Colonic mucosa (tissue), 4 donors: ENCODE results near the gene ZNF827. TPM values are rescaled to one million over a fixed set of nuclear protein-coding genes. Genes with fewer than 3 reads are reported as not detected.

Experiments
- DNase-seq: peaks from one replicate; pipeline ENCODE4 v3.0.0-alpha.2; 2020
- H3K27ac ChIP-seq: fragments of 200-600 bp; one replicate; pipeline ENCODE4 v1.8.0; 2021
- H3K27me3 ChIP-seq: fragments of 200-600 bp; one replicate; pipeline ENCODE4 v1.8.0; 2021
- H3K36me3 ChIP-seq: fragments of 200-600 bp; one replicate; pipeline ENCODE4 v1.8.0; 2021
- H3K4me1 ChIP-seq: fragments of 200-600 bp; one replicate; pipeline ENCODE4 v1.8.0; 2021; ENCODE audit warnings: mild to moderate bottlenecking
- H3K4me3 ChIP-seq: fragments of 200-600 bp; one replicate; pipeline ENCODE4 v1.8.0; 2021
- H3K9ac ChIP-seq, 2 donors: one replicate each; pipeline ENCODE4 v1.7.0; 2013; ENCODE audit warnings: control low read depth in 2 of 2, low read depth in 2 of 2, low read length in 2 of 2
- H3K9me3 ChIP-seq: fragments of 200-600 bp; one replicate; pipeline ENCODE4 v1.8.0; 2021
- intact Hi-C: fragments of 100-400 bp; cut with DNase I; formaldehyde crosslinking; loops from one replicate; pipeline ENCODE4 v1.14.1; 2022
- total RNA-seq, 2 donors: library from RNA; stranded (reverse); fragmentation: NEBNext Ultra II Directional in 1 of 2; extraction: Animal tissue kit (Norgen Biotek cat#: 25700) in 1 of 2; gene quantifications; one replicate each; pipeline ENCODE4 v1.2.1, GENCODE V29; 2021
- TF ChIP-seq, protein P1 (sequence below): fragments of 200-600 bp; IDR thresholded peaks from one replicate; pipeline ENCODE4 v1.8.0; 2022; ENCODE audit warnings: antibody characterized with exemption, mild to moderate bottlenecking
- donor health status: healthy.
- donor health status: DM: no; HTN: no; CAD: no.
- donor health status: DM: no; HTN: no; CAD: no.

ZNF827 gene
- total RNA-seq, 2 donors from 2014 or later = 17.9 to 19.7 TPM

DNA sequence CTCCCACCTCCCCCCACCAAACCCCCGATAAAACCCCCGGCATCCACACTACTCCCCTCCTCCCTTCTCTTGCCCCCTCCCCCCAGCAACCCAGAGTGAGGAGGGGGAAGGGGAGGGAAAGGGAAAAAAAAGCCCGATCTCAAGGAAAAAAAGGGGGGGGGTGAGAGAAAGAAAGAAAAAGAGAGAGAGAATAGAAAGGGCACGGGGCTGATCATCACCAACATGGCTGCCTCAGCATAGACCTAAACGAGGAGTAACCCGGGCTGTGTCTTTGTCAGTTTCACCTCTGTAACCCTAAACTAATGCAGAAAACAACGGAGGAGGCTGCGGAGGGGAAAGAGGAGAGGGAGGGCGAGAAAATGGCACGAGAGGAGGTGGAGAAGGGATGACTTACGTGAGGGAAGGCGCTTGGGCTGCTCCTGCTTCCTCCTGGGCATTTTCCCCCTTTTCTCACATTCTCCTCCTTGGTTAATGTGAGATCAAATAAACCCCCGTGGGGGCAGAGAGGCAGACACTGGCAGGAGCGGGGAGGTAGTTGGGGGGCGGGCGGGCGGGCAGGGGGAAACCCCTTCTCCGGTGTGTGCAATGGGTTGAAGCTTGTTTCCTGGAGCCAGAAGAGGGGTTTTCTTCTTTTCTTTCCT is 532 bp downstream of the ZNF827 start:
- H3K27ac ChIP-seq = peak overlapping the region; percentile 97

DNA sequence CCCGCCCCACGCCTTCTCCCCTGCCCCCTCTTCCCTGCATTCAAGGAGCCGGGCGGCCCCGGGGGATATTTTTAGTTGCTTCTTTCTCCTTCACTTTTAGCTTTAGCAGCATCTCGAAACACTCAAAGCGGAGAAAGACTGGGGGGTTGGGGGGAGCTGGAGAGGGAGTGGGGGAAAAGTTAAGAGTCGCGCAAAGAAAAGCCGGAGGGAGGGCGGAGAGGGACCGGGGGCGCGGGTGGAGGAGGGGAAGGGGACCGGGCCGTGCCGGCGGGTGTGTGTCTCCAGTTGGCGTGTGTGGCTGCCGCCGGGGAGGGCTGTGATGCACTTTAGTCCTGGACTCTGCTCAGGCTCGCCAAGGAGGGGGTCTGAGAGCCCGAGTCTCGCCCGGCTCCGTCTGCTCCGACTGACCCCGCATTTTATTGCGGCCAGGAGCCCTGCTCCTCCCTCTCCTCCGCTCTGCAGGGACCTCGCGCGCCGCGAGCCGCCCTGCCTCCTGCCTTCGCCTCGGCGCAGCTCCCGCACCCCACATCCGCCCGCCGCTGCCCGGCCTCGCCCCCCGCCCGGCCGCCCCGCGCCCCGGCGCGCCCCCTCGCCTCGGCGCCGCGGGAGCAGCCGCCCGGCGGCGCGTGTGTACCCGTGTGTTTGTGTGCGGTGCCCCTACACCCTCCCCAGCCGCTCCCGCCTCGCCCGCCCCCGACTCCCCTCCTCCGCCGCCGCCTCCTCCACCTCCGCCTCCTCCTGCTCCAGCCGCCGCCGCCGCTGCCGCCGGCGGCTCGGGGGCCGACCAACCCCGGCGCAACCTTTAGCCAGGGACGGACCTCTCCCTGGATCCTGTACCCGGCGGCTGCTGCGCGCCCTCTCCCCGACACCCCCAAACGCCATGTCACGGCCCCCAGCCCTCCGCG is 1.4 kb downstream of the ZNF827 start:
- H3K36me3 ChIP-seq = no peaks in the 10 kb centered on the region
- H3K4me1 ChIP-seq = no peaks in the 10 kb centered on the region
- peak overlapping the region; percentile 97 for H3K27ac ChIP-seq
- no peaks in the 10 kb centered on the region for H3K9me3 ChIP-seq
- H3K4me3 ChIP-seq = peak overlapping the region; percentile 60
- H3K9ac ChIP-seq = peak overlapping the region; percentile 95 to 97
- peak; percentile 79 for DNase-seq
- intact Hi-C loops = loop anchor here (5.0 to 10.0 kb wide), 2 partner anchors 205 to 312 kb away; no protein-coding TSS in a partner anchor
- TF ChIP-seq, protein P1, sequence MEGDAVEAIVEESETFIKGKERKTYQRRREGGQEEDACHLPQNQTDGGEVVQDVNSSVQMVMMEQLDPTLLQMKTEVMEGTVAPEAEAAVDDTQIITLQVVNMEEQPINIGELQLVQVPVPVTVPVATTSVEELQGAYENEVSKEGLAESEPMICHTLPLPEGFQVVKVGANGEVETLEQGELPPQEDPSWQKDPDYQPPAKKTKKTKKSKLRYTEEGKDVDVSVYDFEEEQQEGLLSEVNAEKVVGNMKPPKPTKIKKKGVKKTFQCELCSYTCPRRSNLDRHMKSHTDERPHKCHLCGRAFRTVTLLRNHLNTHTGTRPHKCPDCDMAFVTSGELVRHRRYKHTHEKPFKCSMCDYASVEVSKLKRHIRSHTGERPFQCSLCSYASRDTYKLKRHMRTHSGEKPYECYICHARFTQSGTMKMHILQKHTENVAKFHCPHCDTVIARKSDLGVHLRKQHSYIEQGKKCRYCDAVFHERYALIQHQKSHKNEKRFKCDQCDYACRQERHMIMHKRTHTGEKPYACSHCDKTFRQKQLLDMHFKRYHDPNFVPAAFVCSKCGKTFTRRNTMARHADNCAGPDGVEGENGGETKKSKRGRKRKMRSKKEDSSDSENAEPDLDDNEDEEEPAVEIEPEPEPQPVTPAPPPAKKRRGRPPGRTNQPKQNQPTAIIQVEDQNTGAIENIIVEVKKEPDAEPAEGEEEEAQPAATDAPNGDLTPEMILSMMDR = no peak
- no peaks in the 10 kb centered on the region for H3K27me3 ChIP-seq

More for the DNA sequence above, 532 bp downstream of the ZNF827 start:
- Histone ChIP-seq H3K36me3 (no peaks in the 10 kb centered on the region), H3K4me3 (peak overlapping the region; percentile 60), H3K9me3 (no peaks in the 10 kb centered on the region), H3K4me1 (no peaks in the 10 kb centered on the region), H3K9ac (peak overlapping the region; percentile 95 to 97), H3K27me3 (no peaks in the 10 kb centered on the region)
- intact Hi-C loops = loop anchor here (5.0 to 10.0 kb wide), 2 partner anchors 206 to 313 kb away; no protein-coding TSS in a partner anchor
- DNase-seq = peak; percentile 42
- TF ChIP-seq, protein P1 = no peak

DNA sequence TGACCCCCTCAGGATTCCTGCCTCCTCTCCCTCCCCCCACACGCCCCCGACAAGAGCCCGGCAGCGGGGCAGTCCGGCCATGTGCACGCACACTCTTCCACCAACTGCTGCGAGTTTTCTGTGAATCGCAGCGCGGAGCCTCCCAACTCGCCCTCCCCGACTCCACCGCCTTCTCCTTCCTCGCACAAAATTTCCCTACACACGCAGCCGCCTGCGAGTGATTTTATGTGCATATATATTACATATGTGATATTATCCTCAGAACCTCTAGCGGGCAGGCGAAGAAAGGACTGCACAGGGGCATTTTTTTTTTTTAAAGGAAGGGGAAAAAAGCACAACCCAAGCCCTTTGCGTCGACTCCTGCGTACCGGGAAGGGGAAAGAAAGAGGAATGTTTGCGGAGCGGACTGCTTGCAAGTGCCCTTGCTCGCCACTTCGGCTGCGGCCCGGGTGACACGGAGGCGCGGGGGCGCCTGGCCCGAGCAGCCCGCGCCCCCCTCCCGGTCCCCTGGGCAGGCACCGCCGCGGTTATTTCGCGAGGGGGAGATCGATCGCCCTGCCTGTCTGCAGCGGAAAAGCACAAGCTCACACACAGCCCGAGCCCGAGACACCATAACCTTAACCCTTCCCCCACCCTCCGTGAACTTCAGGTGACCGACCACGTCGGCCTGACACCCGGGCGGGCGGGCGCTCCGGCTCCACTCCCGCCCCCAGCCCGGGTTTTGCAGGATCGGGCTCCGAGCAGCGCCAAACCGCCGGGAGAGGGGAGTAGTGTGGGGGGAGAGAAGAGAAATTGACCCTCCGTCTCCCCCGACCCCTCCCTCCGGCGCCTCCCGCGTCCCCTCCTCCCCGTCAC is 2.3 kb downstream of the ZNF827 start:
- Histone ChIP-seq H3K9ac (peak overlapping the region; percentile 90 to 97), H3K9me3 (no peaks in the 10 kb centered on the region), H3K4me3 (peak overlapping the region; percentile 60), H3K4me1 (no peaks in the 10 kb centered on the region), H3K27ac (peak overlapping the region; percentile 97), H3K27me3 (no peaks in the 10 kb centered on the region), H3K36me3 (no peaks in the 10 kb centered on the region)
- DNase-seq = peak; percentile 75
- intact Hi-C loops = loop anchor here (5.0 to 10.0 kb wide), 2 partner anchors 204 to 312 kb away; no protein-coding TSS in a partner anchor
- TF ChIP-seq, protein P1 = no peak

DNA sequence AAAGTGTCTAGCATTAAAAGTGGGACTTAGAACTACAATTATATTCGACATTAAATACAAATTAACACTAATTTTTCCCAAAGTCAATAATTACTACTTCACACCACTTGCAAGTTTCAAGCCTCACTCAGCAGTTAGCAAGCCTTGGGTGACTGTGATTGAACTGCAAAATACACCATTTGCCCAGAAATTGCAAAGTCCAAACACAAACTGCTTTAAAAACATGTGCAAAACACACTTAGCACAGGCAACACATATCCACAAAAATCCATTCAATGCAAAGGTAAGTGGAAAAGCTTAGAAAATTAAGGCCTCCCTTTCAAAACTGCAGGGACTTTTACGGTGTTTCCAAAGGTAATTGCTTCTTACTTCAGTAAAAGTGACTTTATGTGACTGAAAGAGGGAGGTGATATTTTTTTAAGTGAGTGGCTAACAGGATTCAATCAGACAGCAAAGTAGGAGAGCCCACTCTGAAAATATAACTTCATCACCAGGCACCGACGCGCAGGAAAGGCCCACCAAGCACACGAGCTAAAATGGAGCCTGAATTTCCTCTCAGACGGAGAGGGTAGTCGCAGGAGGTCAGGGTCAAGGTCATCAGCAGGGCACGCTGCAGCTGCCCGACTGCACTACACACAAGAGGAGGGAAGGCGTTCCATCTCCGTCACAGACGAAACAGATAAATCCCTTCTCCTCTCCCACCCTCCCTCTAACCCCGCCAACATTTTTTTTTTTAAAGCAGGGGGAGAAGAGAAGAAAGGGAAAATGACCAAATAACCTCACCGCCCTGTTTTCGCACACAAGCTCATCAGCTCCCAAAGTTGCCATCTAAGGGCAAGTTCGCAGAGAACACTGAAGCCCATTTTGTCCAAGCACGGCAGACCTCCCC is 3.1 kb downstream of the ZNF827 start:
- H3K9ac ChIP-seq = peak overlapping the region; percentile 90 to 97
- intact Hi-C loops = loop anchor here (5.0 to 10.0 kb wide), 2 partner anchors 203 to 311 kb away; no protein-coding TSS in a partner anchor

More for the DNA sequence above, 3.1 kb downstream of the ZNF827 start:
- peak overlapping the region; percentile 97 for H3K27ac ChIP-seq
- H3K27me3 ChIP-seq = no peaks in the 10 kb centered on the region
- peak overlapping the region; percentile 60 for H3K4me3 ChIP-seq
- DNase-seq = peak; percentile 65
- no peaks in the 10 kb centered on the region for H3K9me3 ChIP-seq
- H3K36me3 ChIP-seq = no peaks in the 10 kb centered on the region
- no peaks in the 10 kb centered on the region for H3K4me1 ChIP-seq
- TF ChIP-seq, protein P1 = no peak
